HepG2 (cell line): ENCODE results near the gene S100P. TPM values are rescaled to one million over a fixed set of nuclear protein-coding genes. Genes with fewer than 3 reads are reported as not detected.

Experiments used
- ASH2L ChIP-seq: fragments of 300-600, 200-600 bp; sonication (generic); IDR thresholded peaks from 2 replicates; pipeline ENCODE4 v1.7.0; 2017; ENCODE audit warnings: low read depth, mild to moderate bottlenecking, moderate library complexity, mixed read lengths, low read length; ENCODE audit not compliant: insufficient read length
- CCAR2 ChIP-seq: fragments of 200-400 bp; formaldehyde crosslinking; optimal IDR thresholded peaks from 2 replicates; pipeline ENCODE3; 2018; ENCODE audit warnings: low read depth, mild to moderate bottlenecking, low read length, moderate library complexity
- CCDC6 ChIP-seq: sonication (generic); formaldehyde crosslinking; IDR thresholded peaks from 2 replicates; pipeline ENCODE4 v1.8.1; 2022; ENCODE audit warnings: mild to moderate bottlenecking, missing genetic modification reagents, moderate library complexity
- CREBL2 ChIP-seq: sonication (generic); formaldehyde crosslinking; IDR thresholded peaks from 2 replicates; pipeline ENCODE4 v1.8.1; 2023; ENCODE audit warnings: missing genetic modification reagents, mild to moderate bottlenecking, borderline replicate concordance
- FOXP1 ChIP-seq, 2 experiments: fragments of 450-650 bp in 1 of 2; IDR thresholded peaks; 2 replicates each; pipeline ENCODE4 v1.6.1; 2017 to 2018; ENCODE audit warnings: antibody characterized with exemption in 1 of 2
- GABPB1 ChIP-seq: IDR thresholded peaks from 2 replicates; pipeline ENCODE4 v1.6.1; 2016; ENCODE audit warnings: mild to moderate bottlenecking, missing genetic modification reagents, moderate library complexity, missing compliant biosample characterization
- HNF1A ChIP-seq, 2 experiments: sonication (generic) in 1 of 2; formaldehyde crosslinking in 1 of 2; IDR thresholded peaks; 2 replicates each; pipeline versions ENCODE4 v1.4.0 to v1.6.1; 2016 to 2020; ENCODE audit warnings: borderline replicate concordance in 1 of 2, low read depth in 1 of 2, mild to moderate bottlenecking in 1 of 2, missing genetic modification reagents in 1 of 2
- NR2C2 ChIP-seq: sonication (generic); formaldehyde crosslinking; IDR thresholded peaks from 2 replicates; pipeline ENCODE4 v1.4.0; 2020; ENCODE audit warnings: missing genetic modification reagents, mild to moderate bottlenecking, moderate library complexity, borderline replicate concordance
- ZNF280B ChIP-seq: sonication (generic); formaldehyde crosslinking; IDR thresholded peaks from 2 replicates; pipeline ENCODE4 v1.5.0; 2020; ENCODE audit warnings: missing genetic modification reagents, mild to moderate bottlenecking, borderline replicate concordance
- ZNF407 ChIP-seq: sonication (generic); formaldehyde crosslinking; IDR thresholded peaks from one replicate; pipeline ENCODE4 v1.5.1; 2020; ENCODE audit warnings: mild to moderate bottlenecking, missing genetic modification reagents; ENCODE audit errors: not compliant biosample characterization
- ZNF567 ChIP-seq: sonication (generic); formaldehyde crosslinking; IDR thresholded peaks from 2 replicates; pipeline ENCODE4 v1.8.1; 2023; ENCODE audit warnings: mild to moderate bottlenecking, missing genetic modification reagents, borderline replicate concordance
- polyA plus RNA-seq, 8 experiments: library from polyadenylated mRNA; depleted of rRNA in 3 of 8; stranded (reverse) in 7 of 8; unstranded in 1 of 8; fragments of >200 nt; fragmentation: Illumina TruSeq in 4 of 8; extraction: Trizol in 4 of 8; gene quantifications; 2 replicates each; pipeline versions ENCODE4 v1.2.1 to v1.2.3, GENCODE V29; 2011 to 2016; ENCODE audit warnings: low read depth in 4 of 8, missing spikeins in 1 of 8, mixed read lengths in 1 of 8; ENCODE audit not compliant: insufficient read depth in 1 of 8
- total RNA-seq, 5 experiments: library from RNA; depleted of rRNA; stranded (reverse); fragments of >200 nt; fragmentation: Illumina TruSeq; extraction: Trizol; gene quantifications; 2 replicates each; pipeline ENCODE4 v1.2.3, GENCODE V29; 2016; ENCODE audit warnings: low read depth in 1 of 5

The S100P gene
- total and polyA plus RNA-seq, 2 of the 13 experiments (the other 11 are each of a cell fraction or from before 2014, with no cell fraction given) = 278 to 1,649 TPM

- TF ChIP-seq ZNF407 (peak; percentile 43), CREBL2 (CRISPR knock-in tag) (no peak), GABPB1 (peak; percentile 61), ZNF280B (CRISPR knock-in tag) (no peak; the same call in 1 of the 2 replicates), ZNF567 (no peak), HNF1A (IDR thresholded peaks at IDR 0.05; ENCODE audit: low read depth) (peak; percentile 64; the same call in 1 of the 2 replicates), HNF1A (CRISPR knock-in tag; IDR thresholded peaks at IDR 0.05; ENCODE audit: borderline replicate concordance) (peak; percentile 85; the same call in 1 of the 2 replicates), NR2C2 (CRISPR knock-in tag) (no peak; the same call in 1 of the 2 replicates), CCAR2 (no peak), CCDC6 (CRISPR knock-in tag) (peak; percentile 37; the same call in 1 of the 2 replicates), ASH2L (peak; percentile 69), FOXP1 (IDR thresholded peaks at IDR 0.05) (peak; percentile 94), FOXP1 (CRISPR knock-in tag; IDR thresholded peaks at IDR 0.05) (peak; percentile 98)
Measured at GRCh38 chr4:6695660-6696610, 2.3 kb downstream of the S100P start (continued).
